ENCODE measurements around the gene WNK2. TPM values are rescaled to one million over a fixed set of nuclear protein-coding genes. Genes with fewer than 3 reads are reported as not detected.

The WNK2 gene
- total RNA-seq, 1 donor from 2014 or later: 2.7 TPM

- Mint-ChIP-seq H3K9me3 (no peaks in the 10 kb centered on the region), H3K27ac (no peak overlapping the region), H3K27me3 (peaks cover 50% of the 10 kb centered on the region)
These were observed 1.6 kb downstream of the WNK2 start for GRCh38 chr9:93185266-93186214.

GRCh38 chr9:93186215-93186945 is 2.4 kb downstream of the WNK2 start:
- intact Hi-C loops (cut with micrococcal nuclease): no loop called here
- Mint-ChIP-seq H3K4me3 (peak overlapping the region; percentile 51), H3K4me1 (peaks cover 3% of the 10 kb centered on the region), H3K27me3 (peaks cover 45% of the 10 kb centered on the region), H3K9me3 (no peaks in the 10 kb centered on the region), H3K36me3 (ENCODE audit: low read depth) (no peaks in the 10 kb centered on the region), H3K27ac (no peak overlapping the region)
- DNase-seq: no peak

More at GRCh38 chr9:93185266-93186214, 1.6 kb downstream of the WNK2 start:
- peaks cover 3% of the 10 kb centered on the region for H3K4me1 Mint-ChIP-seq
- intact Hi-C loops (cut with micrococcal nuclease): no loop called here
- peak overlapping the region; percentile 51 for H3K4me3 Mint-ChIP-seq
- no peaks in the 10 kb centered on the region for H3K36me3 Mint-ChIP-seq (ENCODE audit: low read depth)
- no peak for DNase-seq

- Mint-ChIP-seq H3K4me1 (peaks cover 3% of the 10 kb centered on the region), H3K9me3 (no peaks in the 10 kb centered on the region), H3K36me3 (ENCODE audit: low read depth) (no peaks in the 10 kb centered on the region), H3K27ac (no peak overlapping the region), H3K4me3 (no peak overlapping the region), H3K27me3 (peaks cover 43% of the 10 kb centered on the region)
- no peak for DNase-seq
- intact Hi-C loops (cut with micrococcal nuclease): no loop called here
These were observed 3.1 kb downstream of the WNK2 start for GRCh38 chr9:93187047-93187446.

GRCh38 chr9:93187574-93187973 is 3.6 kb downstream of the WNK2 start:
- DNase-seq: no peak
- H3K4me1 Mint-ChIP-seq: peaks cover 3% of the 10 kb centered on the region
- H3K27me3 Mint-ChIP-seq: peaks cover 42% of the 10 kb centered on the region
- H3K9me3 Mint-ChIP-seq: no peaks in the 10 kb centered on the region
- H3K4me3 Mint-ChIP-seq: no peak overlapping the region
- intact Hi-C loops (cut with micrococcal nuclease): no loop called here
- H3K27ac Mint-ChIP-seq: no peak overlapping the region
- H3K36me3 Mint-ChIP-seq (ENCODE audit: low read depth): no peaks in the 10 kb centered on the region

- no peaks in the 10 kb centered on the region for H3K4me1 Mint-ChIP-seq
- peaks cover 31% of the 10 kb centered on the region for H3K27me3 Mint-ChIP-seq
- no peaks in the 10 kb centered on the region for H3K9me3 Mint-ChIP-seq
- H3K4me3 Mint-ChIP-seq: no peak overlapping the region
- intact Hi-C loops (cut with micrococcal nuclease): no loop called here
- no peak overlapping the region for H3K27ac Mint-ChIP-seq
- no peaks in the 10 kb centered on the region for H3K36me3 Mint-ChIP-seq (ENCODE audit: low read depth)
- no peak for DNase-seq
These were observed 4.8 kb downstream of the WNK2 start for GRCh38 chr9:93188426-93189368.

GRCh38 chr9:93189369-93190132 is 5.6 kb downstream of the WNK2 start:
- peaks cover 31% of the 10 kb centered on the region for H3K27me3 Mint-ChIP-seq
- H3K9me3 Mint-ChIP-seq: no peaks in the 10 kb centered on the region
- no peak overlapping the region for H3K4me3 Mint-ChIP-seq
- no peaks in the 10 kb centered on the region for H3K4me1 Mint-ChIP-seq
- no peaks in the 10 kb centered on the region for H3K36me3 Mint-ChIP-seq (ENCODE audit: low read depth)
- DNase-seq: no peak
- intact Hi-C loops (cut with micrococcal nuclease): no loop called here
- H3K27ac Mint-ChIP-seq: no peak overlapping the region

- H3K4me3 Mint-ChIP-seq: no peak overlapping the region
These were observed 6.2 kb downstream of the WNK2 start for GRCh38 chr9:93190133-93190525.

GRCh38 chr9:93190656-93191353 is 6.9 kb downstream of the WNK2 start:
- H3K27me3 Mint-ChIP-seq: peaks cover 33% of the 10 kb centered on the region
- DNase-seq: no peak
- intact Hi-C loops (cut with micrococcal nuclease): no loop called here
- H3K4me1 Mint-ChIP-seq: peaks cover 1% of the 10 kb centered on the region
- H3K4me3 Mint-ChIP-seq: no peak overlapping the region
- H3K36me3 Mint-ChIP-seq (ENCODE audit: low read depth): no peaks in the 10 kb centered on the region
- no peaks in the 10 kb centered on the region for H3K9me3 Mint-ChIP-seq
- no peak overlapping the region for H3K27ac Mint-ChIP-seq

More at GRCh38 chr9:93190133-93190525, 6.2 kb downstream of the WNK2 start:
- Mint-ChIP-seq H3K36me3 (ENCODE audit: low read depth) (no peaks in the 10 kb centered on the region), H3K27me3 (peaks cover 36% of the 10 kb centered on the region), H3K4me1 (no peaks in the 10 kb centered on the region), H3K27ac (no peak overlapping the region), H3K9me3 (no peaks in the 10 kb centered on the region)
- DNase-seq: no peak
- intact Hi-C loops (cut with micrococcal nuclease): no loop called here

- Mint-ChIP-seq H3K9me3 (no peaks in the 10 kb centered on the region), H3K27ac (no peak overlapping the region), H3K4me1 (peaks cover 2% of the 10 kb centered on the region), H3K4me3 (no peak overlapping the region), H3K36me3 (ENCODE audit: low read depth) (no peaks in the 10 kb centered on the region), H3K27me3 (peaks cover 29% of the 10 kb centered on the region)
- intact Hi-C loops (cut with micrococcal nuclease): no loop called here
- no peak for DNase-seq
These were observed 7.4 kb downstream of the WNK2 start for GRCh38 chr9:93191354-93191660.

- intact Hi-C loops (cut with micrococcal nuclease): no loop called here
- Mint-ChIP-seq H3K9me3 (no peaks in the 10 kb centered on the region), H3K4me3 (no peak overlapping the region), H3K4me1 (peaks cover 2% of the 10 kb centered on the region), H3K27me3 (peaks cover 21% of the 10 kb centered on the region), H3K36me3 (ENCODE audit: low read depth) (no peaks in the 10 kb centered on the region), H3K27ac (no peak overlapping the region)
- DNase-seq: no peak
These were observed 8.9 kb downstream of the WNK2 start for GRCh38 chr9:93192721-93193387.

- Mint-ChIP-seq H3K27ac (no peak overlapping the region), H3K4me1 (peaks cover 2% of the 10 kb centered on the region), H3K36me3 (ENCODE audit: low read depth) (no peaks in the 10 kb centered on the region), H3K9me3 (no peaks in the 10 kb centered on the region), H3K27me3 (peaks cover 18% of the 10 kb centered on the region), H3K4me3 (no peak overlapping the region)
- no peak for DNase-seq
- intact Hi-C loops (cut with micrococcal nuclease): no loop called here
These were observed 9.7 kb downstream of the WNK2 start for GRCh38 chr9:93193388-93194220.
